NB4 (cell line): ENCODE data around the gene INS.

Experiments
- DNase-seq: peaks from one replicate; pipeline ENCODE4 v3.0.0; 2010; ENCODE audit warnings: low read depth
- H3K4me3 ChIP-seq: one replicate; pipeline ENCODE4 v1.5.1; 2011; ENCODE audit warnings: mild to moderate bottlenecking, low read depth, low read length, moderate library complexity
- MYC ChIP-seq: IDR thresholded peaks from 2 replicates; pipeline ENCODE4 v1.6.1; 2011; ENCODE audit warnings: low read depth, low read length
- POLR2A ChIP-seq: IDR thresholded peaks from 2 replicates; pipeline ENCODE4 v1.6.1; 2011; ENCODE audit warnings: mild to moderate bottlenecking; ENCODE audit not compliant: insufficient read length; ENCODE audit errors: extremely low read depth
- TF ChIP-seq, protein P1 (sequence below): IDR thresholded peaks from one replicate; pipeline ENCODE4 v1.5.1; 2012; ENCODE audit warnings: low read depth, low read length
- TF ChIP-seq, protein P2 (sequence below): IDR thresholded peaks from 2 replicates; pipeline ENCODE4 v1.6.1; 2011; ENCODE audit warnings: low read depth, low read length

INS gene

DNA sequence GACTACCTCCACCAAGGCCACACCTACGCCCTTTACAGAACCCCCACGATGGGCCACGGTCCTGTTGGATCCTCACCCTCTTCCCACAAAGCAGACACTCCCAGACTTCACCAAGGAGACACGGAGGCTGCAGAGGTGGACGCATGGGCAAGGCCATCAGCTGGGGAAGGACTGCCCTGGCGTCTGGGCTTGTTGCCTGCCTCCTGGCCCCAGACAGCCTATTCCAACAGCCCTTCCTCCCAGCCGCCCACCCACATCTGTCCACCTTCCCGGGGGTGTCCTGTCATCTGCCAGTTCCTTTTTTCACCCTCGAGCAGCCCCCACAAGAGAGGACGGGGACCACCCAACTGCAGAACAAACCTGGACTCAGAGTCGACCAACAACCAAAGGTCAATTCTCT is 39.5 kb upstream of the INS start:
- no peak for DNase-seq
- H3K4me3 ChIP-seq = no peak overlapping the region
- TF ChIP-seq, protein P1, sequence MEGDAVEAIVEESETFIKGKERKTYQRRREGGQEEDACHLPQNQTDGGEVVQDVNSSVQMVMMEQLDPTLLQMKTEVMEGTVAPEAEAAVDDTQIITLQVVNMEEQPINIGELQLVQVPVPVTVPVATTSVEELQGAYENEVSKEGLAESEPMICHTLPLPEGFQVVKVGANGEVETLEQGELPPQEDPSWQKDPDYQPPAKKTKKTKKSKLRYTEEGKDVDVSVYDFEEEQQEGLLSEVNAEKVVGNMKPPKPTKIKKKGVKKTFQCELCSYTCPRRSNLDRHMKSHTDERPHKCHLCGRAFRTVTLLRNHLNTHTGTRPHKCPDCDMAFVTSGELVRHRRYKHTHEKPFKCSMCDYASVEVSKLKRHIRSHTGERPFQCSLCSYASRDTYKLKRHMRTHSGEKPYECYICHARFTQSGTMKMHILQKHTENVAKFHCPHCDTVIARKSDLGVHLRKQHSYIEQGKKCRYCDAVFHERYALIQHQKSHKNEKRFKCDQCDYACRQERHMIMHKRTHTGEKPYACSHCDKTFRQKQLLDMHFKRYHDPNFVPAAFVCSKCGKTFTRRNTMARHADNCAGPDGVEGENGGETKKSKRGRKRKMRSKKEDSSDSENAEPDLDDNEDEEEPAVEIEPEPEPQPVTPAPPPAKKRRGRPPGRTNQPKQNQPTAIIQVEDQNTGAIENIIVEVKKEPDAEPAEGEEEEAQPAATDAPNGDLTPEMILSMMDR = no peak
- TF ChIP-seq POLR2A (no peak), MYC (no peak)
- TF ChIP-seq, protein P2, sequence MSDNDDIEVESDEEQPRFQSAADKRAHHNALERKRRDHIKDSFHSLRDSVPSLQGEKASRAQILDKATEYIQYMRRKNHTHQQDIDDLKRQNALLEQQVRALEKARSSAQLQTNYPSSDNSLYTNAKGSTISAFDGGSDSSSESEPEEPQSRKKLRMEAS = no peak

DNA sequence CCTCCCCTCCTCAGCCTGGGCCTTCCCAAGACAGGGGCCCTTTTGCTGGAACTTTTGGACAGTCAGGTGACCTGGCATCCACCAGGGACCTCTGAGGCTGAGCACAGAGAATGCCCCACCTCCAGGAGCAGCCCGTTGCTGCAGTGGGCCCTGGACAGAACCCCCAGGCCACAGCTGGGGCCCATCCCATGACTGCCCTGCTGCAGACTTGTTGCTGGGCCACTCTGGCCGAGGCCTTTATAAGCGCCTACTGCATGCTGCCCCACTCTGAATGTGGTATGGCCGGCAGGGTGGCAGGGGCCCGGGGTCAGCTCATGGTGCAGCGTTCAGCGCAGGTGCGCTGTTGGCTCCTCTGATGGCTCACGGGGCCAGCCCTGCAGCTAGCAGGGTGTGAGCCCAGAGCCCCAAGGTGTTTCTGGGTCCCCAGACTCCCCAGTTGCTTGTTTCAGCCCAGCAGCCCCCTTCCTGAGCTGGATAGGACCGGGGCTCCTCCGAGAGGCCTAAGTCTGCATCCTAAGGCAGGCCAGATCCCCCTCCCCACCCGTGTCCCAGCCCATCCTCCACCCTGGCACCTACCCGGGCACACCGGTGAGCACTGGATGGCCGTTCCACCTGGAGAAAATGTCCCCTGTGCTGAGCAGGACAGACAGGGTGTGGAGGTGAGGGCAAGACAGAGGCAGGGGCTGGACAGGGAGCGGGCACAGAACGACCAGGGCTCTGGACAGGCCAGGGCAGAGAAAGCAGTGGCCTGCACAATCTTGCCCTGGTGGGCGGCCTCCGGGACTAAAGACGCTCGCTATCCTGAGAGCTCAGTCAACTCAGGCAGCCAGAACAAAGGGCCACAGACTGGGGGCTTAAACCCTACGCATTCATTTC is 38.7 kb upstream of the INS start:
- no peak for TF ChIP-seq MYC
- TF ChIP-seq, protein P2 = no peak
- TF ChIP-seq, protein P1 = no peak
- TF ChIP-seq POLR2A = no peak
- DNase-seq = no peak
- H3K4me3 ChIP-seq = no peak overlapping the region

DNA sequence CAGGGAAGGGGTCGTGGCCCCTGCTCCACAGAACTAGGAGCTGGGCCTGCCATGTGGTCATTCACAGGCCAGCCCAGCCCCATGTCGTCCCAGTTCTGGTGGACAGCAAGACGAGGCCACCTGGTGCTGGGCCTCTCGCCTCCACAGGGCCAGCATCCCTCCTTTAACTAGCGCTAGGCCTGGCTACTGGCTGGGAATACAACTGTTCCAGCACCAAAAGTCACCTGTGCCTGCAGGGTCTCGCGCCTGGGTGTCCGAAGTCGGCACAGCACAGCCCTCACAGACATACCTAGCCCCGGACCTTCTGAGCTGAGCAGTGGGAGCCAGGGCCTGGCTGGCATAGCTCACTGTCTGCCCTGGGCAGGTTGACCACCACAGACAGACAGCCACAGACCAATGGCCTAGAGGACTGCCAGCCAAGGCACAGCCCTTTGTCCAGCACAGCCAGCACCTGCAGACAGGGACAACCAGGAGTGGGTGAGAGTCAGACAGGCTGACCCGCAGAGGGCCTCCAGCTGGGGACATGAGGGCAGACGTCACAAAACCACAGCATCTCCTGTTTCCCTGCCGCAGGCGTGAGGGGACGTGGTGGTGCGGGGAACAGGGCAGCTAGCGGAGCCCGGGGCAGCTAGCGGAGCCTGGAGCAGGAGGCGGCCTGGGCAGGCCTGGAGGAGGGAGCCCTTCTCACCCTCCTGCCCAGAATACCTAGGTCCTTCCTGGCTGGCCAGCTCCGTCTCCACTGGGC is 37.8 kb upstream of the INS start:
- H3K4me3 ChIP-seq = no peak overlapping the region
- no peak for TF ChIP-seq MYC
- TF ChIP-seq, protein P2 = no peak
- TF ChIP-seq, protein P1 = no peak
- no peak for TF ChIP-seq POLR2A
- no peak for DNase-seq

DNA sequence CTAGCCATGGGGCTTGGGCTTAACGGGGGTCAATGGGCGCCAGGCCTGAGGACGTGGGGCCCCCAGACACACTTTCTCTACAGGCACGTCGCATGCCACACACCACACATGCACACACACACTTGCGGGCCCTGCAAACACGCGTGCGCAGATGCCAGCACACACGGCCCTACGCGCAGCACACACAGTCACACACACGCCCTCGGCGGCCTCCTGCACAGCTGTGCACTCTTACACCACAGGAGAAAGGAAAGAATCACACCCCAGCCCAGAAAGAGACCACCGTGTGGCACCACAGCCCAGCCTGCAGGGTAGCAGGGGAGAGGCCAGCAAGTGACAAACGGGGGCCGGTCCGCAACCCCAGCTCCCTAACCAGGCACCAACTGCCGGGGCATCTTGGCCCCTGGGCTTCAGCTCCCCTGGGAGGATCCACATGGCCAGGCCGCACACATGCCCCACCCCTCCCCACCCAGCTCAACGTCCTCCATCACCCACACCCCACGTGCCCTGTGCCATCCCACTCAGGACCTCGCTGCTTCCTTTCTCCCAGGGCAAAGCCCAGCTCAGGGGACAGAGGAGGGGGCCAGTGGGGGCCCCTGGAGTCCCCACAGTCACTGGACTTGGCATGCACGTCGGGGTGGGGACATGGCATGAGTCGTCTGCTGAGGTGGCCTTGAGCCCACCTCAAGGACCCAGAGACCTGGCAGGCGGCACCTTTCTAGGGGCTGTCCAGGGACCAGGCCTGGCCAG is 36.9 kb upstream of the INS start:
- DNase-seq = no peak
- TF ChIP-seq, protein P1 = no peak
- TF ChIP-seq, protein P2 = no peak
- no peak; the same call in 1 of the 2 replicates for TF ChIP-seq MYC
- no peak for TF ChIP-seq POLR2A
- H3K4me3 ChIP-seq = no peak overlapping the region

DNA sequence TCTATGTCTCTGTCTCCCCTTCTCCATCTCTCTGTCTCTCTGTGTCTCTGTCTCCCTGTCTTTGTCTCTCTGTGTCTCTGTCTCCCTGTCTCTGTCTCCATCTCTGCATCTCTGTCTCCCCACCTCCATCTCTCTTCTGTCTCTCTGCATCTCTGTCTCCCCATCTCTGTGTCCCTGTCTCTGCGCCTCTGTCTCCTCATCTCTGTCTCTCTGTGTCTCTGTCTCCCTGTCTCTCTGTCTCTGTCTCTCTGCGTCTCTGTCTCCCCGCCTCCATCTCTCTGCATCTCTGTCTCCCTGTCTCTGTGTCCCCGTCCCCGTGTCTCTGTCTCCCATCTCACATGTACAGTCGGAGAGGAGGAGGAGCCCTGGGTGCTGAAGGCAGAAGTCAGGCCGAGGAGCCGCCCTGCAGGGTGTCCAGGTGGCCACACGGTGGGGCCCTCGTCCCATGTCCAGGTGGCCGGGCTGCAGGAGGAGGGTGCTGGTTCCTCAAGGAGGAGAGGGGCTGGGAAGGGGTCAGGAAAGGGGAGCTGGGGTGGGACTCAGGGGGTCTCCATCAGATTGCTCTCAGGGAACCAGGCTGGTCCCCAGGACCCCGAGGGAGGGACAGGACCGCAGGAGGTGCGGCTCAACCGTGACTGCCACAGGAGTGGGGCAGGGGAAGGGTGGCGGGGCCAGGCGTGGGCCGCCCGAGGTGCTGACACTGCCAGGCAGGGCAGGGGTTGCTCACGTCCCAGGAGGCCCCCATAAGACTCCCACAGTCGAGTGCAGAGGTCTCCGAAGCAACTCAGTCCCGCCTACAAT is 36.2 kb upstream of the INS start:
- DNase-seq = peak; percentile 81
- H3K4me3 ChIP-seq = no peak overlapping the region
- TF ChIP-seq POLR2A = no peak
- TF ChIP-seq MYC = no peak
- TF ChIP-seq, protein P1 = peak; percentile 79
- TF ChIP-seq, protein P2 = 0 out of 2 replicates have a peak, but pooled peaks have one; percentile 31
